HG02642 (cell line): ENCODE measurements around the gene ACTBL2.
A peak's percentile ranks its signal among the peaks of the same experiment; 100 is the strongest.
"Not testable (repeated sequence)": the region's sequence is repeated elsewhere in the genome, so short reads cannot be mapped to it uniquely, and the experiment has no call there.

Experiments
- ATAC-seq: cut with Tn5 transposase; IDR thresholded peaks from one replicate; pipeline ENCODE4 v1.9.1; 2021; ENCODE audit warnings: mild to moderate bottlenecking; ENCODE audit not compliant: unreplicated experiment, poor library complexity

The ACTBL2 gene

DNA sequence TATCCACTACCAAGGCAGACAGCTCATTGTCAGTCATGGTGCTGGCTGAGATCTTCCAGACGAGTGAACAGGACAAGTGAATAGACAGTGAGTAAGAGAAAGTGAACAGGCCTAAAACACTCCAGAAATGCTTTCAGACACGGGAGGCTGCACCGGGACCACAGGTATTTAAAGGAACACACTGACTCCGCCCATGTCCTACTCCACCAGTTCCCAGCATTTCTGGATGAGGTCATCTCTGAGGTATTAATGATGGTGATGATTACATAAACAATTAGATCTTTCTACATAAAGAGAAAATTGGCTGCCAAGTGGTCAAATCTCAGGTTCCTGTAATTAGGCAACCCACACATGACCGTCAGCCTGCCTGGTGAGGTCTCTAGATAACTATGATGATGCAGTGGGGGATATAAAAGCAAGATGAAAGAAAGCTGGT, at the start of gene ACTBL2:
TSS of gene ACTBL2 (minus strand) at position 141 of the 436 bp plus-strand sequence. CDS start at position 37, 104 bp downstream.
- ATAC-seq, result no peak

DNA sequence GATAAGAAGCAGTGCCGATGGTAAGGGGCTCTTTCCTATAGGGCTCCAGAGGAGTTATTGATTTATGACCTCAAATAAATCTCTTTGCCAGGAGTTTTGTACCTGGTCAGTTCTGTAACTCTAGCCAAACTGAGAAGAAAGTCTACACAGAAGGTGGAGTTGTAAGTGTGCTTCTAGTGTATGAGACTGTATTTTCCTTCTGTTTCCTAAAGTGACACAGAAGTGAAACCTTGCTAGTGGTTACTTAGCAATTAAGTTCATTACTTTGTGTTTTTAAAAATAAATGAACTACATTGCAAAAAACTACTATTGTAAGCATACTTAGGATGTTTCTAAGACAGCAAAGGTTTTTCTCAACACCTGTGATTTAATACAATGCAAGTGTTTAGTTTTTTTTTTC, 48.7 kb upstream of the ACTBL2 start:
- no peak for ATAC-seq

DNA sequence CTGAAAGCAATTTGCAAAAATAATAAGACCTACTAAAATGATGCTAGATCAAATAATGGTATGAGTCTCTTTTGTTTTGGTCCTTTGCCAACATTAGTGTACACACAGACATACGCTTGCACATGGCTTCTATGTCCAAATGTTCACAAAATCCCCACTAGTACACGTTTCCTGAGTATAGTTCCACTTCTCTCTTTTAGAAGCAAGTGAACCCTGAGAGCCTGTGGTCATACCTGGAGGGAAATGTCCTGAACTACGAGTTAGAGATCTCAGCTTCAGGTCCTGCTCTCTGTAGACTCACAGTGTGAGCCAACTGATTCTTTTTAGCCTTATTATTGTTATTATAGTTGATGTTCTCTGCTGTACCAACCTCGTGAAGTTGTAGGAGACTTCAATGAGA, 47.3 kb upstream of the ACTBL2 start:
- no peak for ATAC-seq

DNA sequence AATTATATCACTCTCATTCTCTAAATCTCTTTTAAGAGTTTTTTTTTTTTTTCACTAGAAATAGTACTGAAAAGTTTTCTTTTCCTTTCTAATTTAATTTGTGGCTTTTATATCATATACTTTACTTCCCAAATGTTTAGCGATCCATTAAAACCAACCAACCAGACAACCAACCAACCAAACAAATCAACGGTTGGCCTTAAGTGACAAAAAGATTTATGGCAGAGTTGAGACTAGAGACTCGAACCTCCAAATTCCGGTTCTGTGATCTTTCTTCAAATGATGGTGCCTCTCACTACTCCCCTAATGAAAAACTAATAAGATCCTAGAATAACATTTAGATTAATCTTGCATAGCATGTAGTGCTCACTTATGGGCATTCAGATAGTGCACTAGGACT, 45.3 kb upstream of the ACTBL2 start:
- no peak for ATAC-seq

DNA sequence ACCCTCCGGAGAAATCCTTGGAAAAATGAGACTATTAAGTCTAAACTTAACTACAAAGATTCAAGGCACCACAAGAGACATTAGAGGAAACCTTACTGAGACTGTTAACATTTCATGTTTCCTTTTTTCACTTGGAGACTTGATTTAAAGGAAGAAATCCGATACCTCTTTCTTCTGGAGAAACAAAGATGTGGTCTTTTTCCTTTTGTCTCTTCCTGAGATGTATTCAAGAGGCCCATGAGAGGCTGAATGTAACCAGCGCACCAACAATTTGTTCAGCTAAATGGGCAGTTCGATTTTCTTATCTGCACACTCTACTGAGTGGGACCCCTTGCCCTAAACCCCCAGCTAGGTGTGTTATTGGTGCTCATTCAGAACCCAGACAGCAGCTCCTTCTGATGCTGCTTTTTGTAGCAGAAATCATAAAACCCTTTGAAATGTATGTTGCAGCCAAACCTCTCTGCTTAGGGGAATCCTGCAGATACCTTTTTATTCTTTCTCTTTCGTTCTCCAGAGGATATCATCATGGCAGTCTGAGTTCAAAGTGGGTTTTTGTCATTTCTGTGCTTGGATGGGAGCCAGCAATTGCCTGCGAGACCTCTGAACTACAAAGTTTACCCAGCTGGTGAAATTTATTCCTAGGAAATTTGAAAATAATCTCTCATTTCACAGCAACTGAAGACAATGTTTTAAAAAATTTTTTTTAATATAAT, 41.9 kb upstream of the ACTBL2 start:
- no peak for ATAC-seq

DNA sequence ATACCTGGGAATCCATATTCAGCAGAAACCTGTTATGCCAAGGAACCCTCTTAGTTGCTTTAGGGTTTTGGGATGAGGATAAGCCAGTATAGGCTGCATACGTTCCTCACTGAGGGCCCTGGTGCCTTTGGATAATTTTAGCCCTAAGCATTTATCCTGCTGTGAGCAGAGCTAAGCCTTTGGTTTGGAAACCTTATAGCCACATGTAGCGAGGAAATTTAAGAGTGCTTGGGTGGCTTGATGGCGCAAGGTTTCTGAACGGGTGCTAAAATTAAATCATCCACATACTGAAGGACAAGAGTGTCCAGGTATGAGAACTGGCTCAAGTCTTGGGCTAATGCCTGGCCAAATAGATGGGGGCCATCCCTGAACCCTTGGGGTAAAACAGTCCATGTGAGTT, 39.9 kb upstream of the ACTBL2 start:
- not testable (repeated sequence) for ATAC-seq

DNA sequence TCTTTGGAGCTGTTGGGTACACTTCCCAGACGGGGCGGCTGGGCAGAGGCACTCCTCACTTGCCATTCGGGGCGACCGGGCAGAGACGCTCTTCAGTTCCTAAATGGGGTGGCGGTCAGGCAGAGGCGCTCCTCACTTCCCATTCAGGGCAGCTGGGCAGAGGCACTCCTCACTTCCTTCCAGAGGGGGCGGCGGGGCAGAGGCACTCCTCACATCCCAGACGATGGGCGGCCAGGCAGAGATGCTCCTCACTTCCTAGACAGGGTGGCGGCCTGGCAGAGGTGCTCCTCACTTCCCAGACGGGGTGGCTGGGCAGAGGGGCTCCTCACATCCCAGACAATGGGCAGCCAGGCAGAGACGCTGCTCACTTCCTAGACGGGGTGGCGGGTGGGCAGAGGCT, 35.8 kb upstream of the ACTBL2 start:
- ATAC-seq, result not testable (repeated sequence)

DNA sequence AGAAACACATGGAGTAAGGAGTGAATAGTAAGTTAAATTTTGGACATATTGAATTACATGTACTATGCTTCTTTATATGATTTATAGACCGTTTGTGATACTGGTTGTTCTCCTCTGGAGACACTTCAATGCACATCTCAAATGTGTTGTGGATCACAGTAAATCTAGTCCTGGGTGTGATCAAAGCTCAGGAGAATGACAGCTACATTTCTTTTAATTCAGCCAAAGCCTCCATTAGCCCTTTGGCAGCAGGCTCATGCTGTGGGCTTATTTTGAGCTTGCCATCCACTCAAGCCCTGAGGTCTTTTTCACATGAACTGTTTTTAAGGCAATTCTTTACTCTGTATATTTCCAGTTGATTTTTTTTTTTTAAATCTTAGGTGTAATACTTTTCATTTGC, 34.6 kb upstream of the ACTBL2 start:
- ATAC-seq, result no peak

DNA sequence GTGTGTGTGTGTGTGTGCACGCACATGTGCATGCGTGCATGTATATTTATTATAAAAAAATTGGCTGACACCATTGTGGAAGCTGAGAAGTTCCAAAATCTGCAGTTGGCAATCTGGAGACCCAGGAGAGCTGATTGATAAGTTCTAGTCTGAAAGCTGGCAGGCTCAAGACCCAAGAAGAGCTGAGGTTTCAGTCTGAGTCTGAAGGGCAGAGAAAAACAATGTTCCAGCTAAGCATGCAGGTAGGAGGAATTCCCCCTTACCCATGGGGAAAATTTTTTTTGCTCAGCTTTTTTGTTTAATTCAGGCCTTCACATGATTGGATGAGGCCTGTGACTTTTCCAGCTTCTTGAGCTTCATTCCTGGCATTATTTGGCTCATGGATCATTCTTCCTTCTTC, 31.2 kb upstream of the ACTBL2 start:
- no peak for ATAC-seq

DNA sequence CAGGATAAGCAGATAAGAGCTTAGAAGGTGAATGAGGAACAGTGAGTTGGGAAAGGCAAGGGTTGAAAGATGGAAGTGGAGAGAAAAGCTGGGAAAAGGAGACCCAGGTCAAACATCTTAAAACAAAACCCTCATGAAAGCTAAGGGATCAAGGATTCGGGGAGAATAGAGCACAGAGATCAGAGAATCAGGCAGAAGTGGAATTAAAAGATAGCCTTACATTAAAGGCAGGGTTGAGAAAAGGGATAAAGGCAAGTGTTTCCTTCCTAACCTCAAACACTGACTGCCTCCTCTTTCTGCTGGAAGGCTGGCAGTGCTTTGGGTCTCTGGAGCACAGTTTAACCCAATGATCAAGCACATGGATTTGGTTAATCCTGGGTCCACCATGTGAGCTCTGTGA, 28.7 kb upstream of the ACTBL2 start:
- no peak for ATAC-seq

DNA sequence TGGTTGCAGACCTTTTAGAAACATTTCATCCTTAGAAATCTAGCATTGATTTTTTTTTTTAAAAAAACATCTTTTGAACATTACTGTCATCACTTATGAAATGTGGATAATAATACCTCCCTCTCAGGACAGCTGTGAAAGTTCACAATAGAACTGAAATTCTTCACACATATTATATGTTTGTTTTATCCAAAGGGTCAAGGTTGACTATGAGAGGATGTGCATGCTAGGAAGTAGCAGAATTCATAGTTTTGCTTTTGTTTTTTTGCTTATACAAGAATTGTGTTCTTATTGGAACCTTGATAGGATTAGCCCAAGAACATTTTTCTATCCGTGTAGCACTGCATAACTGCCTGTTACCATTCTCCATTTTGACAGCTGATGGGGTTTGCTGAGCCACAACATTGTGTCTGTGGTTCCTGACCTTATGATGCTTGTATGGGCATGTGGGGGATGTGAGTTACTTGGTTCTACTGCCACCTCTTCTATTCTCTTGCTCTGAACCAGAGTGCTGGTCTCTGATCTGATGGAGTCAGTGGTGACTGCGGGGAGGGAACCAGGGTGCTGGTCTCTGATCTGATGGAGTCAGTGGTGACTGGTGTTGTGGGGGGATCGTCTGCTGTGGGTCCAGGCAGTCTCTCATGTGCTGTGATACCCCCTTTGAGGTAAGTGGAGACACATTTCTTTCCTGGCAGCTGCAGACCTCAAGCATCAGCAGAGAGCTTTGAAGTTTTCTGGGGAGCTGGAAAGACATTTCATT, 27.1 kb upstream of the ACTBL2 start:
- no peak for ATAC-seq

DNA sequence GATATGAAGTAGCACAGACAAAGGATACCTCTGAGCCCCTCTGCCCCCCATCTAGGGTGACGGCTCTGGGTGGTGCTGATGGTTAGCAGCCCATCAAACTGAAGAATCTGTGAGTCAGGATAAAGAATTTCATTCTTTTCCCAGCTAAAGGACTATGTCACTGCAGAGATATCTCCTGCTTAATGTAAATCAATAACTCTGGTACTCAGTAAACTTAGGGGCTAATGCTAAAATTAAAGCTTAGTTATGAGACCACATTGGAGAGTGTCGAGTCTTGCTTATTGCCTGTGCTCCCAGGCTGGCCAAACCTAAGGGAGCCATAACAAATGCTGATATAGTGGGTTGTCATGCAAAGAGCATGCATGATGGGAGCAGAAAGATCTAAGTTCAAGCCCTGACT, 25.6 kb upstream of the ACTBL2 start:
- ATAC-seq, result no peak

DNA sequence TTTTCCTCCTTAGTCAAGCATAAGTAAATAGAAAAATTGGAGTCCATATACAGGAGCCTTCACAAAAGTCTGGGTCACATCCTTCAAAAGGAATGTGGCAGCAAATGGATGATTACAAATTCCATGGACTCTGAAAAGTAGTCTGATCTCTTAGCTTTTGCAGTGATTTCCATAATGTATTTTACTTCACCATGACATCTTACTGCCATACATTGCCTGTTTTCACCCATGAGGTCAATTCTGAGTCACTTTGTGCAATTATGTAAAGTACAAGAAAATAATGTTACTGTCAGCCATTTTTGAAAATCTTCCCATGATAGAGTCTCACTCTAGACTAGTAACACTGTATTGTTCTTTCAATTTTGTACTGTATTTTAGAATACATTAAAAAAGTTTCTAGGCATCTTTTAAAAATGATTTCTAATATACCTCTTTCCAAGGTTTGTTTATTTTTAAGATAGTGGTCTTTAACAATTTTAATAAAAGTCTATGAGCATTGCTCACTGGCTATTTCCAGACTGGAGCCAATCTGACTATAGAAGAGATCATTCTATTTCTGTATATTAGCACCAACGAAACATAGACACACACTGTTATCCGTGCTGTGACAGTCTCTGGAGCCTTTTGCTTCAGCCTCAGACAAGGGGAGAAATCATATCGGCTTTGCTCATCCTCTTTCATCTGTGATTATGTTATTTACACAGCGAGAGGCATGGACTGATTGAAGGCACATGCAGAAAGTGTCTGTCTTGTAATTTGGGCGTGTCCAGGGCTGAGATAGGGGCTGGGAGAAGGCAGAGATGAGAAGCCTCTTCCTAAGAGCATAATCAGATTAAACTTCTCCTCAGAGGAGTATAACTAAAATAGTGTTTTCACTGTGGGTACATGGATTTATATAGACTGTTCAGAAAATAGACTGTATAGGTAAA, 22.9 kb upstream of the ACTBL2 start:
- ATAC-seq, result no peak

DNA sequence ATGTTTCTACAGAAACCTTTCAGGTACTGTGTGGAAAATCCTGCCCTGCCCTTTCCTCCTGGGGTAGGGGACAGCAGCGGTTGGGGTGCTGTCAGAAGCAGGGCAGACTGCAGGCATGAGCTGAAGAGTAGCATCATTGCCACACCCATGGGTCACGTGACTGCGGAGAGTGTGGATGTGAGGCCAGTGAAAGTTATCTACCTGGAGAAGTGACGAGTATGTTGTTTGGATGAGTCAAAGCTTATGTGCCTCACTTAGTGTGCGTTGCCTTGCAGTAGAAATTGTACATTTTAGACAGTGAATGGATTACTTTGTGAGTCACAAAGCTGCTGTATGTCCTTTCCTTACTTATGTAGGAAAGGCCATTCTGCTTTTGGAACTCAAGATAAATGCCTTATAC, 21.7 kb upstream of the ACTBL2 start:
- ATAC-seq, result no peak

DNA sequence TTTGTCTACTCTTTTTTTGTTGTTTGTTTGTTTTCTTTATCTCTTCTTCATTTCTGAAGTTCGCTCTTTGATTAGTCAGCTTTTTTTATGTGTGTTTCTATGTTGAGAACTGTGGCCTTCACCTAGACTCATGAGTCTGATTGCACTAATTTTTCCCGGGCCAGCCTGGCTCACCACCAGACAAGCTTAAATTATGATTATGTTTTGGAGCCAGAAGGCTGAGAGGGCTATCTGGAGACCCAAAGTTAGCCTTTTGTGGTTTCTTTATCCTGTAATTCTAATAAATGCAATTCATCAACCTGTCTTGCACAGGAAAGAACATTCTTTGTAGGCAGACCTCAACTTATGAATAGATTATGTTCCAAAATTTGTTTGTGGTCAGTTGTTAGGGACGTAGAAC, 20.8 kb upstream of the ACTBL2 start:
- ATAC-seq, result no peak

DNA sequence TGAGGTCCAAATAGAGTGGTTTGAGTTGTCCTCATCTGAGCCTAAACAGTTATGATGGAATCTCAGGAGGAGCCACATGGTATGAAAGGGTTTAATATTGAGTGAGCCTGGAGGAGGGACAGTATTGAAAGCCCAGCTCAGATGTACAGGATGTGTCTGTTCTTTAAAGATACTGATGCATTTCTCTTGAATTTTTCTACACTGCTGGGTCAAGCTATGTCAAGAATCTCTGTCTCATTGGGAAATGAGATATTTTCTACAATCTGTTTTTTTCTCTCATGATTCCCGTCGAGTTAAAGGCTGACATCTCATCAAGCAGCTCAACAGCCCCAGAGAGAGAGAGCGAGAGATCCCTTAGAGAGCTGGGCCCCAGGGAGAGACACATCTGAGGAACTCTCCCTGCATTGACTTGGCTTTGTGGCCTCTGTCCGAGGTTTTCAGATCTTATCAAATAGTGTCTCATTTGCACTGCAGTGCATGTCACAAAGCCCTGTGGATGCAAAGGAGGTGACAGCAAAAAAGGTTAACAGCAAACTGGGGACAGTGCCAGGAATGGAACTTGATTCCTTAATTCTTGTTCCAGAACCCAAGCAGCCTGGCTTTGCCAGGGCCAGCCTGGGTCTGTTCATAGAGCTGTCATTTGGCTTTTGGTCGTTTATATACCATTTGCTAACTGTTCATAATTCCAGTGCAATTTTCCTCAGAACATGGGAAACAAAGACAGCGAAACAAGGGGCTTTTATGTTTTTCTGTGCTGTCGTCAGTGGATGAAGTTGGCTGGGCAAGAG, 19.0 kb upstream of the ACTBL2 start:
- no peak for ATAC-seq

DNA sequence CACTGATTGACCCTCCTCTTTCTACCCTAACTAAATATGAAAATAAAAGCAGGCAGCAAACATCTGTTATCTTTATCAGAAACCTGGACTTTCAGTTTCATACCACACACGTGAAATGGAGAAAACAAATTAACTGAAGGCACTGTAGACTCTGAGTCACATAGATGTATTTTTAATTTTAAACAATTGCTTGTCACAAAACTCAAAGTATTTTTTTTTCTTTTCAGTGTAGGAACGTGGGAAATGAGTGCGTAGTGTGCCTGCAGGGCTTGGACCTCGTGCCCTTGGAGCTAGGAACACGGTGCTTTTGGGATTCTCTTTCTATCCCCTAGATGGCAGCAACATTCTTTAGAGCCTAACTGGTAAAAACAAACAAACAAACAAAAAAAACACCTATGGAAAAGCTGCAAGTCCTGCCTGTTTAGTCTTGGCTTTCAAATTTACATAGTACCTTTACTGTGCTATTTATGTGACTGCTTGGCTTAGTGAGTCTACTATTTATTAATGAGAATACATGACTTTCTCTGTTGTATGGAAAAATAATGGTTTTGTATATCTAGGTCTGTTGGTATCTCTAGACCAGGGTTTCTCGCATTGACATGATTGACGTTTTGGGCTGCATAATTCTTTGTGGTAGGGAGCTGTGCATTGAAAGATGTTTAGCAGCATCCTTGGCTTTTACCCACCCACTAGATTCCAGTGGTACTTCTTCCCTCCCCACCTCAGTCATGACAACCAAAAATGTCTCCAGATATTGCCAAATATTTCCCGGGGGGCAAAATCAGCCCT, 16.8 kb upstream of the ACTBL2 start:
- ATAC-seq, result peak; percentile 85

DNA sequence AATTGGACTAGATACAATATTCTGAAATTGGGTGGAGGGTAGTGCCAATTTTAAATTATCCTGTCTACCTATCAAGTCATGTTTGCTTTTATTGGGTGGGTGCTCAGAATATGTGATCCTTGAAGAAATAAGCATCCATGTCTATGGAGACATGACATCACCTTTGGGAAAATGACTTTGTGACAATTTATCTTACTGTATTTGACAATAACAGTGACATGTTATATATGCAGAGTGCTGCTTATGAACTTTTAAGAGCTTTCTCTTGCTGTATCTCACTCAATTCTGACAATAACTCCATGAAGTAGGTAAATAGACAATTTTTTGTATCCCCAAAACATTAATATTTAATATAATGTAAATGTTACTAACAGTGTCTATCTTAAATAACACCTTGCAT, 15.1 kb upstream of the ACTBL2 start:
- ATAC-seq, result no peak
